CD4-positive, CD25-positive, alpha-beta regulatory T cell (primary cell): ENCODE results near the gene ARHGEF16. TPM values are rescaled to one million over a fixed set of nuclear protein-coding genes. Genes with fewer than 3 reads are reported as not detected.

ENCODE experiments used
- ATAC-seq, 2 donors: fragments of 150-1000 bp; cut with Tn5 transposase; one replicate each; pipeline ENCODE4 v1.10.0; 2021; ENCODE audit warnings: low read depth in 2 of 2, moderate number of reproducible peaks in 2 of 2, moderate library complexity in 1 of 2
- DNase-seq, 3 donors: peaks; one replicate each; pipeline versions ENCODE4 v3.0.0 to v3.0.0-alpha.2; 2012 to 2022; ENCODE audit warnings: mixed read lengths in 1 of 3
- H3K27ac ChIP-seq: one replicate; pipeline ENCODE4 v1.7.0; 2013; ENCODE audit warnings: mild to moderate bottlenecking, low read length; ENCODE audit not compliant: insufficient read depth, poor library complexity, severe bottlenecking
- H3K27me3 ChIP-seq: one replicate; pipeline ENCODE4 v1.7.0; 2013; ENCODE audit warnings: low read length; ENCODE audit not compliant: control insufficient read depth, insufficient read depth
- H3K36me3 ChIP-seq: one replicate; pipeline ENCODE4 v1.7.0; 2013; ENCODE audit warnings: mild to moderate bottlenecking, low read length, moderate library complexity; ENCODE audit not compliant: control insufficient read depth, insufficient read depth
- H3K4me1 ChIP-seq: 2 replicates; pipeline ENCODE4 v1.7.0; 2013; ENCODE audit warnings: mild to moderate bottlenecking, low read length; ENCODE audit not compliant: insufficient read depth, control insufficient read depth, poor library complexity, severe bottlenecking
- H3K4me3 ChIP-seq: one replicate; pipeline ENCODE4 v1.7.0; 2013; ENCODE audit warnings: low read depth, mild to moderate bottlenecking, low read length, moderate library complexity
- H3K9me3 ChIP-seq, 2 experiments: 1 replicate in 1 of 2; 2 replicates in 1 of 2; pipeline ENCODE4 v1.7.0; 2013; ENCODE audit warnings: low read length in 2 of 2, mild to moderate bottlenecking in 1 of 2, moderate library complexity in 1 of 2; ENCODE audit not compliant: control insufficient read depth in 2 of 2
- H3K27ac Mint-ChIP-seq, 3 donors: one replicate each; pipeline ENCODE4 v1.8.0; 2020 to 2022; ENCODE audit warnings: mild to moderate bottlenecking in 3 of 3, mixed read lengths in 3 of 3, moderate library complexity in 2 of 3
- H3K27me3 Mint-ChIP-seq: one replicate; pipeline ENCODE4 v1.8.0; 2022; ENCODE audit warnings: mild to moderate bottlenecking, mixed read lengths
- H3K36me3 Mint-ChIP-seq: one replicate; pipeline ENCODE4 v1.8.0; 2020; ENCODE audit warnings: mixed read lengths
- H3K4me1 Mint-ChIP-seq, 4 donors: one replicate each; pipeline ENCODE4 v1.8.0; 2020 to 2022; ENCODE audit warnings: mixed read lengths in 4 of 4, mild to moderate bottlenecking in 1 of 4
- H3K4me3 Mint-ChIP-seq, 4 donors: one replicate each; pipeline ENCODE4 v1.8.0; 2020 to 2022; ENCODE audit warnings: mild to moderate bottlenecking in 4 of 4, mixed read lengths in 4 of 4, moderate library complexity in 3 of 4
- H3K9me3 Mint-ChIP-seq, 7 donors: one replicate each; pipeline ENCODE4 v1.8.0; 2020 to 2022; ENCODE audit warnings: mixed read lengths in 7 of 7, mild to moderate bottlenecking in 3 of 7, moderate library complexity in 2 of 7
- polyA plus RNA-seq, 4 donors: library from polyadenylated mRNA; unstranded; fragments of 300-500 nt; fragmentation: Illumina TruSeq; gene quantifications; one replicate each; pipeline ENCODE4 v1.2.3, GENCODE V29; 2021
- total RNA-seq: library from RNA; stranded (reverse); gene quantifications from one replicate; pipeline ENCODE4 v1.2.3, GENCODE V29; 2022

ARHGEF16 gene
- total and polyA plus RNA-seq, 5 donors from 2014 or later = not detected

DNA sequence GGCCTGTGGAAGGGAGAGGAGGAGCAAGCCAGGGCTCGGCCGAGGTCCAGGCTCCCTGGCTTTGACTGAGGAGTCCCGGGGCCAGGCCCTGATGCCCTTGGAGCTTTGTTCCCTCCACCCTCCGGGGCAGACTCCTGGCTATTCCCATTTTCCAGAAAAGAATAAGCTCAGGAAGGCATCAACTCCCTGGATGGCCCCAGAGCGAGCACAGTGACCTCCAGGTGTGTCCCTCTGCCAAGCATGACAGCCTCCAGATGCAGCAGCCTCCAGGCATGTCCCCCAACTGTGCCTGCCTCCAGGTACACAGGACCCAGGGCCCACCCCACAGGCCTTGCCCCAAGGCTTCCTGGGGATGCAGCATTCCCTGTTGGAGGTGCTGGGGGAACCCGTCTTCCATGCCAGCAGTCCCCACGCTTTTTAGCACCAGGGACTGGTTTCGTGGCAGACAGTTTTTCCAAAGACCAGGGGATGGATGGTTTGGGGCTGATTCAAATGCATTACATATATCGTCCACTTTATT is 15.7 kb upstream of the ARHGEF16 start:
- no peak overlapping the region for H3K27ac Mint-ChIP-seq
- Histone ChIP-seq H3K27me3 (no peaks in the 10 kb centered on the region), H3K4me1 (no peaks in the 10 kb centered on the region), H3K9me3 (no peaks in the 10 kb centered on the region), H3K27ac (no peak overlapping the region), H3K4me3 (no peak overlapping the region), H3K36me3 (no peaks in the 10 kb centered on the region)
- ATAC-seq = no peak
- H3K4me3 Mint-ChIP-seq = no peak overlapping the region
- no peak for DNase-seq
- no peaks in the 10 kb centered on the region for H3K36me3 Mint-ChIP-seq
- H3K9me3 Mint-ChIP-seq = no peaks in the 10 kb centered on the region
- H3K4me1 Mint-ChIP-seq = no peaks in the 10 kb centered on the region
- H3K27me3 Mint-ChIP-seq = peaks cover 4% of the 10 kb centered on the region

DNA sequence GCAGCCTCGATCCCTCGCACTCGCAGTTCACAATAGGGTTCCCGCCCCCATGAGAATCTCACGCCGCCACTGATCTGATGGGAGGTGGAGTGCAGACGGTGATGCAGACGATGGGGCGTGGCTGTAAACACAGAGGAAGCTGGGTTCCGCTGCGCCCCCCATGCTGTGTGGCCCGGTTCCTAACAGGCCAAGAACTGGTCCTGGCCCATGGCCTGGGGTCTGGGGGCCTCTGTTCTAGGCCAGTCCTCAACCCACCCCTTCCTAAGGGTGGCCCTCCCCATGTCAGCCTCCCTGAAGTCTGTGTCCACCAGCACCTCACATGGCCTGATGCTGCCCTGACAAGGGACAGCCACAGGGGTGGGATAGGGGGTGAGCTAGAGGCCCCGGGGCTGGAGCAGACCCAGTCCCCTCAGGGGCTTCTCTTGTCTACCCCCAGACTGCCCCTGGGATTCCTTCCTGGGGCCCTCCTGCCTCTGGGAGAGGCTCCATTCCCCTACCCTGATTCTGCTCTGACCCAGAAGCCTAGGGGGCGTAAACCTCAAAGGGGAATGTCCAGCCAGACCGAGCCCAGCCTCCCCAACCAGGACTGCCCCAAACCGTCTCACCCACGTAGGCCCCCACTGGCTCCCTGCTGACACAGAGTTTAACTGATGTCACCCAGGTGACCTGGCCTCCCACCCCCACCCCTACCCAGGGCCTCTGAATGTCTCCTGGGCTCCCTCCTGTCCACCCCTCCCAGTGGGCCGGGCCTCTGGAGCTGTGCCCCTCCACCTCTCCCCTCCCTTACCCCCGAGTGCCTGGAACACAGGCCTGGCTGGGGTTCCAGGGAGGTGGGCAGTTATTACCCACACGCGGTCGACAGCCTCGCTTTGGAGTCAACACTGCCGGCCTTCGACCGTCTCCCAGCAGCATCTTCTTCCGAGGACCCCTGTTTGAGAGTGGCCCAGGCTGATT is 14.8 kb upstream of the ARHGEF16 start:
- ATAC-seq = no peak
- no peaks in the 10 kb centered on the region for H3K9me3 ChIP-seq
- Mint-ChIP-seq H3K4me1 (no peaks in the 10 kb centered on the region), H3K4me3 (no peak overlapping the region), H3K36me3 (no peaks in the 10 kb centered on the region), H3K27ac (no peak overlapping the region), H3K27me3 (peaks cover 4% of the 10 kb centered on the region), H3K9me3 (no peaks in the 10 kb centered on the region)
- no peaks in the 10 kb centered on the region for H3K36me3 ChIP-seq
- no peak overlapping the region for H3K27ac ChIP-seq
- H3K4me3 ChIP-seq = no peak overlapping the region
- DNase-seq = no peak
- no peaks in the 10 kb centered on the region for H3K27me3 ChIP-seq
- H3K4me1 ChIP-seq = no peaks in the 10 kb centered on the region

DNA sequence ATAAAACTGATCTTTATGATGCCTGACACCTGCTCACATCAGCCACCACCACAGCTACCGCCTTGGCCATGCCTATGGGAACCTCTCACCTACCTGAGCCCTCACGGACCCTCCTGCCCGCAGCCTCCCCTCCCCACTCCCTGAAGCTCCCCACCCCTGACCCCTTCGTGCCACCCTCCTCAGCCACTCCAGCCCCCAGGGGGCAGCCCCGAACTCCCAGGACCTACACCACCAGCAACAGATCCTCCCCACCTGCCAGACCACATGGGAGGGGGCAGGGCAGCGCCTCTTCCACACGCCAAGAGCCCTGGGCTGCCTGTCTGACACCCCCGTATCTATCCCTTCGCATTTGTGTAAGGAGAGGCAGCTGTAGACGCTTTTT is 14.2 kb upstream of the ARHGEF16 start:
- H3K27me3 Mint-ChIP-seq = peaks cover 4% of the 10 kb centered on the region
- Histone ChIP-seq H3K4me1 (no peaks in the 10 kb centered on the region), H3K36me3 (no peaks in the 10 kb centered on the region), H3K4me3 (no peak overlapping the region), H3K9me3 (no peaks in the 10 kb centered on the region), H3K27ac (no peak overlapping the region), H3K27me3 (no peaks in the 10 kb centered on the region)
- DNase-seq (no peak), ATAC-seq (no peak)
- H3K4me3 Mint-ChIP-seq = no peak overlapping the region
- no peaks in the 10 kb centered on the region for H3K36me3 Mint-ChIP-seq
- no peak overlapping the region for H3K27ac Mint-ChIP-seq
- H3K4me1 Mint-ChIP-seq = no peaks in the 10 kb centered on the region
- no peaks in the 10 kb centered on the region for H3K9me3 Mint-ChIP-seq

DNA sequence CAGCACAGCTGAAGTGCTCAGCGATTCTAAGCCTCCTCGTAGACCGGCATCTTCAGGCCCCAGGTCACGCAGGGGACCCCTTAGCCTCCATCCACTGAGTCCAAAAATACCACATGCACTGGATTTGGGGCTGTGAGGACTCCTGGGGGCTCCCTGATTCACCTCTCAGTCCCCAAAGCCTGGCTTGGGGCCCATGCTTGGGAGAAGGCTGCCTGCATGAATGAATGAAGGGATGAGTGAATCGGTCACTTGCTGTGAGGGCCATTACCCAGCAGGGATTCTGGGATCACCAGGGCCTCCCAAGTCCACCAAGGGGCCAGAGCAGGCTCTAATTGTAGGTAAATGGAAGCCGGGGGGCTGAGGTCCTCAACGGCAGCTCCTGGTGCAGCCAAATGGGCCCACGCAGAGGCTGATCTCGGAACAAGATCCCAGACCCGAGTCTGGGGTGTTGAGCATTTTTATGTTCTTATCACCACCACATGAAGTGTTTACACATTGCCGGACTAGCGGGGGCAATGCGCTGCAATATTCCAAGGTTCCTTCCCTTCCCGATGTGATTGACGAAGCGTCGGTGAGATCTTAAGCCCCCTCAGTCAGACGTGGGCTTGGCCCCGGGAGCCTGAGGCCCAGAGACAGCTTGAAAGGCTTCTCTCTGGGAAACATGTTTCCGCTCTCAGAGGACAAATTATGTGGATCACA is 13.6 kb upstream of the ARHGEF16 start:
- H3K4me3 Mint-ChIP-seq = no peak overlapping the region
- H3K27ac ChIP-seq = no peak overlapping the region
- H3K9me3 Mint-ChIP-seq = no peaks in the 10 kb centered on the region
- H3K27ac Mint-ChIP-seq = no peak overlapping the region
- DNase-seq (no peak), ATAC-seq (no peak)
- no peaks in the 10 kb centered on the region for H3K9me3 ChIP-seq
- H3K27me3 Mint-ChIP-seq = peaks cover 4% of the 10 kb centered on the region
- H3K4me1 Mint-ChIP-seq = no peaks in the 10 kb centered on the region
- H3K36me3 Mint-ChIP-seq = no peaks in the 10 kb centered on the region
- no peaks in the 10 kb centered on the region for H3K4me1 ChIP-seq
- H3K4me3 ChIP-seq = no peak overlapping the region
- H3K36me3 ChIP-seq = no peaks in the 10 kb centered on the region
- no peaks in the 10 kb centered on the region for H3K27me3 ChIP-seq

DNA sequence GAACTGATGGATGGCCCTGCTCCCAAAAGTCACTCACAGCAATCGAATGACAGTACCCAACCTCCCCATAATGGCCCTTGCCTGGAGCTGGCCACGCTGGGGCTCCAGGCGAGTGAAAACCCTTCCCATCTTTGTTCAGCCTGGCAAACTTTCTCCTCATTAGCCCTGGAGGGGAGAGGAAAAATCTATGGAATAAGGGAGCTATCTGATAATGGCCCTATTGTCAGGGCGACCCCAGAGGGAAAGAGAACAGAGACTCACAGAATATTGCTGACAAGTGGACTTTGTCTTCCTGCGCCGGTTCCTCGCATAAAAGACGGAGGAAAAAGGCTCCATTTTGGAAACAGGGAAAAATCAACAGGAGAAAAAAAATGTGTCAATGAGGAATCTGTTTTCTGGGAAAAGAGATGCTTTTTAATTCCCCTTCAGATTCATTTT is 13.0 kb upstream of the ARHGEF16 start:
- Histone ChIP-seq H3K27ac (no peak overlapping the region), H3K9me3 (no peaks in the 10 kb centered on the region), H3K36me3 (no peaks in the 10 kb centered on the region), H3K4me3 (no peak overlapping the region), H3K27me3 (no peaks in the 10 kb centered on the region), H3K4me1 (no peaks in the 10 kb centered on the region)
- ATAC-seq (no peak), DNase-seq (no peak)
- peaks cover 0 to 2% (median 0%) of the 10 kb centered on the region in 7 donors for H3K9me3 Mint-ChIP-seq
- H3K4me3 Mint-ChIP-seq = no peak overlapping the region
- no peak overlapping the region for H3K27ac Mint-ChIP-seq
- peaks cover 4% of the 10 kb centered on the region for H3K27me3 Mint-ChIP-seq
- no peaks in the 10 kb centered on the region for H3K4me1 Mint-ChIP-seq
- no peaks in the 10 kb centered on the region for H3K36me3 Mint-ChIP-seq

DNA sequence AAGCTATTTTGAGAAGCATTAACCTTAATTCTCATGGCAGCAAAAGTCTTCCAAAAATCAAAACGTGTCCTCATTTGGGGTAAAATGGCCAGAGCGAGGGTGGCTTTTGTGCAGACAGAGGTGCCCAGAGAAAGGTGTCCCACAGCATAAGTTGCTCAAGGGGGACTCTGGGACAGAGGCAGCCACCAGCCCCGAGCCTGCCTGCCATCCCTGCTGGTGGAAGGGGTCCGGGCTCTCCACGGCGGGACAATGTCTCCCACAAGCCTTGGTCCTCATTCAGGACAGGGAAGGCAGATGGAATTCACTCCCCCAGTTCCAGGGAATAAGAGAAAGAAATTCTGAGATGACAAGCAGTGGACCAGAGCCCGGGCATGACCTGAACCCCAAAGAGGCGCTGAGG is 12.6 kb upstream of the ARHGEF16 start:
- H3K4me1 ChIP-seq = no peaks in the 10 kb centered on the region
- H3K9me3 Mint-ChIP-seq = peaks cover 0 to 2% (median 0%) of the 10 kb centered on the region in 7 donors
- no peak overlapping the region for H3K27ac ChIP-seq
- no peaks in the 10 kb centered on the region for H3K27me3 ChIP-seq
- ATAC-seq (no peak), DNase-seq (no peak)
- no peak overlapping the region for H3K27ac Mint-ChIP-seq
- H3K9me3 ChIP-seq = no peaks in the 10 kb centered on the region
- H3K27me3 Mint-ChIP-seq = peaks cover 4% of the 10 kb centered on the region
- H3K4me3 ChIP-seq = no peak overlapping the region
- no peak overlapping the region for H3K4me3 Mint-ChIP-seq
- H3K36me3 ChIP-seq = no peaks in the 10 kb centered on the region
- H3K4me1 Mint-ChIP-seq = no peaks in the 10 kb centered on the region
- no peaks in the 10 kb centered on the region for H3K36me3 Mint-ChIP-seq

DNA sequence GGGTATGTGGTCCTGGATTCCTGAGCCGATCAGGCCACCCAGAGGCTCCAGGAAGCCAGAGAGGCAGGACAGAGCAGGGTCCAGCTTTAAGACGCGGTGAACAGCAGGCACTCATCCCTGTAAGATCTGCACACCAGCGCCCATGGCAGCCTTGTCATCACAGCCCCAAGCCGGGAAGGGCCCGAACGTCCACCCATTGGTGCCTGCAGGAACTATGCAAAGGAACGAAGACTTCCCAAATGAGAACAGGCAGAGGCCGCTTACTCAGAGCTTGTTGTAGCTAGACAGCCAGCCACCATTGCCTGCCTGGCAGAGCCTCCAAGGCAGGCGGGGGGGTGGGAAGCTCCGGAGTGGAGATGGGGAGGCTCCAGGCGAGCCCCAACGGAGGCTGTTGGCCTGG is 12.1 kb upstream of the ARHGEF16 start:
- H3K9me3 Mint-ChIP-seq = peaks cover 0 to 2% (median 0%) of the 10 kb centered on the region in 7 donors
- Histone ChIP-seq H3K27me3 (no peaks in the 10 kb centered on the region), H3K4me1 (no peaks in the 10 kb centered on the region), H3K4me3 (no peak overlapping the region), H3K27ac (no peak overlapping the region), H3K9me3 (no peaks in the 10 kb centered on the region), H3K36me3 (no peaks in the 10 kb centered on the region)
- H3K36me3 Mint-ChIP-seq = no peaks in the 10 kb centered on the region
- no peaks in the 10 kb centered on the region for H3K4me1 Mint-ChIP-seq
- no peak overlapping the region for H3K27ac Mint-ChIP-seq
- DNase-seq = no peak
- no peak overlapping the region for H3K4me3 Mint-ChIP-seq
- no peak for ATAC-seq
- peaks cover 4% of the 10 kb centered on the region for H3K27me3 Mint-ChIP-seq
